Heart left ventricle (tissue), 13 donors: ENCODE data around the gene ELMO3.

Experiments
- CTCF ChIP-seq, 12 donors: fragments of 200-600 bp; sonication (generic) in 4 of 12; IDR thresholded peaks; one replicate each; pipeline versions ENCODE4 v1.5.0 to v1.8.0; 2018 to 2022; ENCODE audit warnings: antibody characterized with exemption in 12 of 12, mild to moderate bottlenecking in 5 of 12
- POLR2A ChIP-seq, 2 donors: fragments of 450-650 bp; IDR thresholded peaks; one replicate each; pipeline ENCODE4 v1.6.1; 2017; ENCODE audit warnings: antibody characterized with exemption in 2 of 2, mild to moderate bottlenecking in 2 of 2, moderate library complexity in 2 of 2
- donor health status: ischemic (EF 13 %, LVEDD 7.1; RV severe dilation, severe dysfunction).
- donor health status: DM: no; HTN: yes; CAD: no.
- donor health status: DM: no; HTN: no; CAD: no.
- donor health status: ischemic (EF 25% LVEDD 6.9; RV normal size, moderate dysfunction).
- donor health status: ischemic (EF 25% LVEDD 5.7; RV mildly dilated, moderate dysfunction).
- donor health status: ischemic (EF 35%, LVEDD 5.7; RV mildly dilated, moderate dysfunction).
- donor health status: nonischemic (EF 11% LVEDD 7.7; RV severe dilation, severe dysfunction).
- donor health status: DM: yes; HTN: yes; CAD: no.
- donor health status: PGD.
- donor health status: ischemic (EF 29% LVEDD 5.4; RV normal size, mild dysfunction).
- donor health status: nonischemic (EF 23%, LVEDD 6.1; RV moderate dilation, normal function).

- TF ChIP-seq POLR2A (IDR thresholded peaks at IDR 0.05) (no peak), CTCF (IDR thresholded peaks at IDR 0.05) (no peak)
Observed at GRCh38 chr16:67207249-67208091, 8.5 kb downstream of the ELMO3 start.
